ENCODE results near the gene XRCC5. TPM values are rescaled to one million over a fixed set of nuclear protein-coding genes. Genes with fewer than 3 reads are reported as not detected.

XRCC5 gene
- total and polyA plus RNA-seq, 10 of the 15 experiments (the other 5 are each of a cell fraction or from before 2014, with no cell fraction given), result 259 to 815 (median 530) TPM

GRCh38 chr2:216156822-216157221, 47.7 kb downstream of the XRCC5 start (continued):
- TF ChIP-seq, protein P1, sequence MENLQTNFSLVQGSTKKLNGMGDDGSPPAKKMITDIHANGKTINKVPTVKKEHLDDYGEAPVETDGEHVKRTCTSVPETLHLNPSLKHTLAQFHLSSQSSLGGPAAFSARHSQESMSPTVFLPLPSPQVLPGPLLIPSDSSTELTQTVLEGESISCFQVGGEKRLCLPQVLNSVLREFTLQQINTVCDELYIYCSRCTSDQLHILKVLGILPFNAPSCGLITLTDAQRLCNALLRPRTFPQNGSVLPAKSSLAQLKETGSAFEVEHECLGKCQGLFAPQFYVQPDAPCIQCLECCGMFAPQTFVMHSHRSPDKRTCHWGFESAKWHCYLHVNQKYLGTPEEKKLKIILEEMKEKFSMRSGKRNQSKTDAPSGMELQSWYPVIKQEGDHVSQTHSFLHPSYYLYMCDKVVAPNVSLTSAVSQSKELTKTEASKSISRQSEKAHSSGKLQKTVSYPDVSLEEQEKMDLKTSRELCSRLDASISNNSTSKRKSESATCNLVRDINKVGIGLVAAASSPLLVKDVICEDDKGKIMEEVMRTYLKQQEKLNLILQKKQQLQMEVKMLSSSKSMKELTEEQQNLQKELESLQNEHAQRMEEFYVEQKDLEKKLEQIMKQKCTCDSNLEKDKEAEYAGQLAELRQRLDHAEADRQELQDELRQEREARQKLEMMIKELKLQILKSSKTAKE (IDR thresholded peaks at IDR 0.05; ENCODE audit: low read depth, poor library complexity, severe bottlenecking), result no peak

GRCh38 chr2:216159144-216159543, 50.0 kb downstream of the XRCC5 start:
- Histone ChIP-seq H3K27ac (ENCODE audit: control insufficient read depth, insufficient read depth) (no peak overlapping the region), H3K9ac (ENCODE audit: control insufficient read depth, insufficient read depth, low read length) (no peak overlapping the region), H4K20me1 (ENCODE audit: control insufficient read depth, insufficient read depth) (no peaks in the 10 kb centered on the region), H3K9me3 (replicated peaks; ENCODE audit: control insufficient read depth, insufficient read depth, low read length) (no peaks in the 10 kb centered on the region), H3K79me2 (ENCODE audit: control insufficient read depth, insufficient read depth, low read length) (no peaks in the 10 kb centered on the region; the same call in none of the 2 replicates), H3K4me3 (no peak overlapping the region), H2AFZ (ENCODE audit: control insufficient read depth, low read depth, low read length) (no peak overlapping the region), H3K36me3 (ENCODE audit: control insufficient read depth in 2 of 2, insufficient read depth in 2 of 2, low read length in 1 of 2) (peaks cover 21 to 47% of the 10 kb centered on the region in 2 experiments), H3K4me1 (ENCODE audit: control insufficient read depth, insufficient read depth, low read length) (no peaks in the 10 kb centered on the region), H3K27me3 (replicated peaks in 1 of 2; ENCODE audit: control insufficient read depth in 2 of 2, insufficient read depth in 2 of 2, low read length in 1 of 2) (no peaks in the 10 kb centered on the region), H3K4me2 (ENCODE audit: control insufficient read depth, insufficient read depth) (no peak overlapping the region)
- no peak for FAIRE-seq
- SMC1A ChIA-PET (ENCODE audit: uncharacterized antibody, unreplicated experiment), result interaction anchor here (1.1 to 3.4 kb wide), 6 partner anchors 10 to 64 kb away, joined by 3 to 19 read pairs (median 4); no protein-coding TSS in a partner anchor
- in situ Hi-C loops (cut with MboI), result no loop called here
- intact Hi-C loops (cut with micrococcal nuclease; ENCODE audit: unreplicated experiment), result no loop called here
- RAD21 ChIA-PET (ENCODE audit: unreplicated experiment), result interaction anchor here (1.0 kb wide), 1 partner anchor 14 kb away, joined by 3 read pairs; no protein-coding TSS in a partner anchor
- TF ChIP-seq KAT2A (conservative IDR thresholded peaks at IDR 0.05; ENCODE audit: control insufficient read depth, low read depth, low read length), result no peak
- TF ChIP-seq SIX5 (IDR thresholded peaks at IDR 0.05; ENCODE audit: low read depth, low read length, severe bottlenecking), result no peak
- no peak for TF ChIP-seq EED (IDR thresholded peaks at IDR 0.05; ENCODE audit: low read depth)
- TF ChIP-seq RFX5 (IDR thresholded peaks at IDR 0.05; ENCODE audit: low read depth, low read length), result no peak
- no peak for TF ChIP-seq TARDBP (IDR thresholded peaks at IDR 0.05; ENCODE audit: borderline replicate concordance)
- no peak for TF ChIP-seq MTA3 (IDR thresholded peaks at IDR 0.05; ENCODE audit: borderline replicate concordance, low read length)
- TF ChIP-seq KLF5 (IDR thresholded peaks at IDR 0.05; ENCODE audit: partially characterized antibody), result no peak
- TF ChIP-seq TBL1XR1 (IDR thresholded peaks at IDR 0.05; ENCODE audit: low read depth, low read length), result no peak
- POLR2A ChIA-PET, result interaction anchor here (1.1 to 2.5 kb wide), 2 partner anchors 10 to 16 kb away, joined by 4 to 7 read pairs; no protein-coding TSS in a partner anchor
- no peak for ATAC-seq
- no TSS peak for BruUV-seq (replicated peaks)
- DNase-seq (ENCODE audit: low read depth, low spot score), result no peak
- WGBS (ENCODE audit: insufficient coverage, insufficient replicate concordance, low lambda C conversion rate, missing lambda C conversion rate), result 98% methylated on average over 2 of the region's 2 CpGs
- CTCF ChIA-PET, result interaction anchor here (1.0 to 1.6 kb wide), 3 partner anchors 11 to 45 kb away, joined by 3 to 4 read pairs (median 4); no protein-coding TSS in a partner anchor

All from GM12878 (cell line).